HCT116 (cell line): Measurements from ENCODE around the gene APBA2. TPM values are rescaled to one million over a fixed set of nuclear protein-coding genes. Genes with fewer than 3 reads are reported as not detected.

Experiments used
- ATAC-seq: fragments of 200-7000 bp; cut with Tn5 transposase; 2 replicates; pipeline ENCODE4 v1.9.1; 2020; ENCODE audit warnings: mild to moderate bottlenecking, moderate library complexity
- BruUV-seq: library from RNA; stranded (reverse); fragments of 400-500 nt; replicated peaks from 2 replicates; lab custom pipeline; 2021; lab: Mats Ljungman, UMichigan
- CTCF ChIA-PET: fragments of 300-600 bp; sonication (Branson Sonifier 250); formaldehyde crosslinking; loops from one replicate; lab custom pipeline; 2021; ENCODE audit warnings: antibody characterized with exemption; lab: Charles Lee
- POLR2A ChIA-PET: fragments of 300-600, 350-600 bp; sonication (Branson Sonifier 250); formaldehyde crosslinking; loops from one replicate; lab custom pipeline; 2021; ENCODE audit warnings: antibody characterized with exemption; lab: Charles Lee
- RAD21 ChIA-PET, 2 experiments: fragments of 300-600 bp; sonication (Branson Sonifier 250); formaldehyde crosslinking; loops; one replicate each; lab custom pipeline; 2023; ENCODE audit warnings: low total read pairs in 2 of 2; ENCODE audit not compliant: uncharacterized antibody in 2 of 2, unreplicated experiment in 2 of 2, low non-redundant PET in 1 of 2; lab: Charles Lee
- DNase-seq: peaks from one replicate; pipeline ENCODE4 v3.0.0-alpha.2; 2010; ENCODE audit warnings: low read depth, low spot score
- H2AFZ ChIP-seq: fragments of 200-600 bp; shearing (Covaris generic), sonication (generic); 2 replicates; pipeline ENCODE4 v1.6.1; 2017; ENCODE audit warnings: low read depth, mixed run types, mixed read lengths, antibody characterized with exemption, low read length; ENCODE audit not compliant: poor library complexity, severe bottlenecking
- H3K27ac ChIP-seq: 2 replicates; pipeline ENCODE4 v1.5.1; 2012; ENCODE audit warnings: low read depth, low read length
- H3K27me3 ChIP-seq: fragments of 200-600 bp; sonication (generic); 2 replicates; pipeline ENCODE4 v1.6.1; 2016; ENCODE audit warnings: mixed run types, low read length, mixed read lengths; ENCODE audit not compliant: insufficient read depth
- H3K36me3 ChIP-seq, 2 experiments: fragments of 200-500 bp in 1 of 2; fragments of 200-600 bp in 1 of 2; sonication (Bioruptor generic) in 1 of 2; sonication (generic) in 1 of 2; 2 replicates each; pipeline versions ENCODE4 v1.5.1 to v1.6.1; 2014 to 2016; ENCODE audit warnings: low read length in 2 of 2, inconsistent platforms in 1 of 2, mixed read lengths in 1 of 2, mixed run types in 1 of 2; ENCODE audit not compliant: insufficient read depth in 2 of 2, control insufficient read depth in 1 of 2
- H3K4me1 ChIP-seq, 2 experiments: fragments of 200-600 bp in 1 of 2; sonication (generic) in 1 of 2; 2 replicates each; pipeline versions ENCODE4 v1.5.1 to v1.6.1; 2012 to 2017; ENCODE audit warnings: low read length in 2 of 2, inconsistent platforms in 1 of 2, mild to moderate bottlenecking in 1 of 2, mixed read lengths in 1 of 2, mixed run types in 1 of 2, moderate library complexity in 1 of 2; ENCODE audit not compliant: insufficient read depth in 2 of 2, control insufficient read depth in 1 of 2
- H3K4me2 ChIP-seq: fragments of 200-600 bp; sonication (generic); 2 replicates; pipeline ENCODE4 v1.6.1; 2017; ENCODE audit warnings: mixed run types, low read length, mixed read lengths
- H3K4me3 ChIP-seq, 2 experiments: fragments of 200-600 bp in 1 of 2; sonication (generic) in 1 of 2; replicated peaks in 1 of 2; 2 replicates each; pipeline ENCODE4 v1.5.1; 2011 to 2016; ENCODE audit warnings: low read length in 2 of 2, control low read depth in 1 of 2, low read depth in 1 of 2, mild to moderate bottlenecking in 1 of 2, mixed read lengths in 1 of 2, mixed run types in 1 of 2
- H3K79me2 ChIP-seq: fragments of 200-600 bp; sonication (generic); 2 replicates; pipeline ENCODE4 v1.6.1; 2017; ENCODE audit warnings: mild to moderate bottlenecking, mixed run types, low read length, moderate library complexity, mixed read lengths; ENCODE audit not compliant: insufficient read depth
- H3K9ac ChIP-seq: fragments of 200-600 bp; sonication (generic); 2 replicates; pipeline ENCODE4 v1.6.1; 2016; ENCODE audit warnings: low read length, mixed read lengths
- H3K9me2 ChIP-seq: fragments of 200-600 bp; sonication (generic), shearing (Covaris generic); 2 replicates; pipeline ENCODE4 v1.6.1; 2017; ENCODE audit warnings: mixed run types, mild to moderate bottlenecking, moderate library complexity; ENCODE audit not compliant: insufficient read depth
- H3K9me3 ChIP-seq, 2 experiments: fragments of 200-500 bp in 1 of 2; fragments of 200-600 bp in 1 of 2; sonication (Bioruptor generic) in 1 of 2; sonication (generic) in 1 of 2; 2 replicates each; pipeline ENCODE4 v1.6.1; 2014 to 2017; ENCODE audit warnings: low read length in 2 of 2, mixed read lengths in 2 of 2, inconsistent platforms in 1 of 2, low read depth in 1 of 2, mild to moderate bottlenecking in 1 of 2, mixed run types in 1 of 2, moderate library complexity in 1 of 2; ENCODE audit not compliant: control insufficient read depth in 1 of 2, insufficient read depth in 1 of 2
- H4K20me1 ChIP-seq: fragments of 200-600 bp; sonication (generic), shearing (Covaris generic); 2 replicates; pipeline ENCODE4 v1.6.1; 2017; ENCODE audit warnings: mixed run types, mild to moderate bottlenecking, moderate library complexity; ENCODE audit not compliant: insufficient read depth
- CBX3 ChIP-seq: IDR thresholded peaks from 2 replicates; pipeline ENCODE4 v1.6.1; 2012; ENCODE audit warnings: low read depth
- EZH2 ChIP-seq: fragments of 200-600 bp; sonication (generic); IDR thresholded peaks from 2 replicates; pipeline ENCODE4 v1.6.1; 2017; ENCODE audit warnings: antibody characterized with exemption, mixed run types
- RAD21 ChIP-seq: IDR thresholded peaks from 2 replicates; pipeline ENCODE4 v1.6.1; 2012; ENCODE audit warnings: low read depth, mild to moderate bottlenecking
- YY1 ChIP-seq: IDR thresholded peaks from 2 replicates; pipeline ENCODE4 v1.6.1; 2011; ENCODE audit warnings: low read length, low read depth, moderate library complexity, mild to moderate bottlenecking; ENCODE audit not compliant: insufficient replicate concordance; ENCODE audit errors: extremely low read depth
- ZFX ChIP-seq: fragments of 450-650 bp; IDR thresholded peaks from 2 replicates; pipeline ENCODE4 v1.6.1; 2017
- intact Hi-C: fragments of 100-400 bp; cut with micrococcal nuclease; formaldehyde crosslinking; loops from 2 replicates; pipeline ENCODE4 v1.10.0; 2022
- total RNA-seq: library from RNA; stranded (reverse); gene quantifications from one replicate; pipeline ENCODE4 v1.2.1, GENCODE V29; 2021; ENCODE audit not compliant: unreplicated experiment
- TF ChIP-seq, protein P1 (sequence below): IDR thresholded peaks from 2 replicates; pipeline ENCODE4 v1.6.1; 2012; ENCODE audit warnings: low read depth
- TF ChIP-seq, protein P2 (sequence below), 3 experiments: fragments of 200-600 bp in 1 of 3; sonication (generic) in 1 of 3; IDR thresholded peaks in 2 of 3; conservative IDR thresholded peaks in 1 of 3; 2 replicates each; pipeline ENCODE4 v1.5.1; 2012 to 2017; ENCODE audit warnings: low read depth in 2 of 3, low read length in 2 of 3, antibody characterized with exemption in 1 of 3, borderline replicate concordance in 1 of 3, control low read depth in 1 of 3, mild to moderate bottlenecking in 1 of 3, mixed read lengths in 1 of 3, mixed run types in 1 of 3, moderate library complexity in 1 of 3; ENCODE audit not compliant: insufficient read depth in 1 of 3

APBA2 gene
- total RNA-seq, 1 experiment from 2014 or later = 0.47 TPM

DNA sequence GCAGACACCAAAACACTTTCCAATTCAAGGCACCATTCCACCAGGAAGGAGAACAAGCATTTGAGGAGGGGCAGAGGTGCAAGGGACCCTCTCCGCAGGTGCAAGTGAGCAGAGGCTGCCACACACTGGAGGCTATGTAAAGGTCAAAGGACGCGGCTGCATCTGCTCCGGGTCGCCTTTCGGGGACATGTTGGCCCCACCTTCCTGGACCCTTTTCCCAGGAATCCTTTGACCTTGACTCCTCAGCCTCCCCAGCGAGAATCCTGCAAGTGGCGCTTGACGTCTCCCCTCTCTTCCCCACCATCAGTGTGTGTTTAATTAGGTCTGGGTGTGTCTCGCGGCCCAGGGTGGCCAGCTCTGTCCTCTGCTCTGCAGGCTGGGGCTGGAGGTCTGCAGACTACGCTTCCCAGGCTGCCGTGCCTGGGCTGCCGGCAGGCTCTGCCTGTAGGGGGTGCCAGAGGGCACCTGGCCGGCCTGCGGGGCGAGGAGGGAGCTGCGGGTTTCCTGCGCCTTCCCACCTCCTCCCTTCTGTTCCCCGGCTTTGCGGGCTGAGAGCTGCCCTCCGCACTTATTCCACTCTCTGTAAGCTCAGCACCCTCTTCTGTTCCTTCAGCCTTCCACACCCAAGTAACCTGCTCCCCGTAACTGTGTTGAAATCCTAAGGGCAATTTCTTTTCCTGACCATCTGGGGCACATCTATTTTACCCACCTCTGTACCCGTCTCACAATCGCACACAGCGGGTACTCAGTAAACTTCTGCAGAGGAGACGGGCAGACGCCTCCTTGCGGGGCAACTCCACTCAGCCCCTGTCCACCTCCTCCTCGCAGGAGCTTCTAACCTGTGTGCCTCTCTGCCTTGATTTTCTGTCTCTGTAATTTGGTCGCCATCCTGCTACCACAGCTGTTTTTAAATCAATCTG lies 254.0 kb downstream of the APBA2 start:
- no peaks in the 10 kb centered on the region for H3K79me2 ChIP-seq
- no peaks in the 10 kb centered on the region for H4K20me1 ChIP-seq
- peak overlapping the region in 1 of 2 experiments; percentile 17; a peak in 2 of 4 replicates for H3K4me3 ChIP-seq
- H3K4me2 ChIP-seq = peak overlapping the region; percentile 63
- CTCF ChIA-PET = interaction anchor here (0.5 to 1.7 kb wide), 20 partner anchors 9 to 934 kb away, joined by 3 to 19 read pairs (median 4); no protein-coding TSS in a partner anchor
- RAD21 ChIA-PET = interaction anchor here in 1 of 2 experiments (0.5 kb wide), 1 partner anchor 517 kb away, joined by 4 read pairs; no protein-coding TSS in a partner anchor
- POLR2A ChIA-PET = interaction anchor here (1.4 kb wide), 1 partner anchor 15 kb away, joined by 3 read pairs; no protein-coding TSS in a partner anchor
- peaks cover 2 to 8% of the 10 kb centered on the region in 2 experiments; a peak in 1 of 4 replicates for H3K4me1 ChIP-seq
- peaks cover 20% of the 10 kb centered on the region; the same call in 1 of the 2 replicates for H3K27me3 ChIP-seq
- ATAC-seq (peak; percentile 99), DNase-seq (peak; percentile 16)
- no TSS peak for BruUV-seq
- H3K9ac ChIP-seq = no peak overlapping the region
- intact Hi-C loops = loop anchor here (10.0 kb wide), 1 partner anchor 265 kb away; no protein-coding TSS in a partner anchor
- no peaks in the 10 kb centered on the region for H3K36me3 ChIP-seq
- H3K9me3 ChIP-seq = no peaks in the 10 kb centered on the region
- no peak overlapping the region for H3K27ac ChIP-seq
- no peak overlapping the region for H2AFZ ChIP-seq
- H3K9me2 ChIP-seq = no peaks in the 10 kb centered on the region
- no peak for TF ChIP-seq ZFX
- peak; percentile 53 for TF ChIP-seq RAD21
- TF ChIP-seq, protein P1, sequence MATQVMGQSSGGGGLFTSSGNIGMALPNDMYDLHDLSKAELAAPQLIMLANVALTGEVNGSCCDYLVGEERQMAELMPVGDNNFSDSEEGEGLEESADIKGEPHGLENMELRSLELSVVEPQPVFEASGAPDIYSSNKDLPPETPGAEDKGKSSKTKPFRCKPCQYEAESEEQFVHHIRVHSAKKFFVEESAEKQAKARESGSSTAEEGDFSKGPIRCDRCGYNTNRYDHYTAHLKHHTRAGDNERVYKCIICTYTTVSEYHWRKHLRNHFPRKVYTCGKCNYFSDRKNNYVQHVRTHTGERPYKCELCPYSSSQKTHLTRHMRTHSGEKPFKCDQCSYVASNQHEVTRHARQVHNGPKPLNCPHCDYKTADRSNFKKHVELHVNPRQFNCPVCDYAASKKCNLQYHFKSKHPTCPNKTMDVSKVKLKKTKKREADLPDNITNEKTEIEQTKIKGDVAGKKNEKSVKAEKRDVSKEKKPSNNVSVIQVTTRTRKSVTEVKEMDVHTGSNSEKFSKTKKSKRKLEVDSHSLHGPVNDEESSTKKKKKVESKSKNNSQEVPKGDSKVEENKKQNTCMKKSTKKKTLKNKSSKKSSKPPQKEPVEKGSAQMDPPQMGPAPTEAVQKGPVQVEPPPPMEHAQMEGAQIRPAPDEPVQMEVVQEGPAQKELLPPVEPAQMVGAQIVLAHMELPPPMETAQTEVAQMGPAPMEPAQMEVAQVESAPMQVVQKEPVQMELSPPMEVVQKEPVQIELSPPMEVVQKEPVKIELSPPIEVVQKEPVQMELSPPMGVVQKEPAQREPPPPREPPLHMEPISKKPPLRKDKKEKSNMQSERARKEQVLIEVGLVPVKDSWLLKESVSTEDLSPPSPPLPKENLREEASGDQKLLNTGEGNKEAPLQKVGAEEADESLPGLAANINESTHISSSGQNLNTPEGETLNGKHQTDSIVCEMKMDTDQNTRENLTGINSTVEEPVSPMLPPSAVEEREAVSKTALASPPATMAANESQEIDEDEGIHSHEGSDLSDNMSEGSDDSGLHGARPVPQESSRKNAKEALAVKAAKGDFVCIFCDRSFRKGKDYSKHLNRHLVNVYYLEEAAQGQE = no peak
- 0 out of 2 replicates have a peak, but pooled peaks have one; percentile 24 for TF ChIP-seq CBX3
- TF ChIP-seq, protein P2, sequence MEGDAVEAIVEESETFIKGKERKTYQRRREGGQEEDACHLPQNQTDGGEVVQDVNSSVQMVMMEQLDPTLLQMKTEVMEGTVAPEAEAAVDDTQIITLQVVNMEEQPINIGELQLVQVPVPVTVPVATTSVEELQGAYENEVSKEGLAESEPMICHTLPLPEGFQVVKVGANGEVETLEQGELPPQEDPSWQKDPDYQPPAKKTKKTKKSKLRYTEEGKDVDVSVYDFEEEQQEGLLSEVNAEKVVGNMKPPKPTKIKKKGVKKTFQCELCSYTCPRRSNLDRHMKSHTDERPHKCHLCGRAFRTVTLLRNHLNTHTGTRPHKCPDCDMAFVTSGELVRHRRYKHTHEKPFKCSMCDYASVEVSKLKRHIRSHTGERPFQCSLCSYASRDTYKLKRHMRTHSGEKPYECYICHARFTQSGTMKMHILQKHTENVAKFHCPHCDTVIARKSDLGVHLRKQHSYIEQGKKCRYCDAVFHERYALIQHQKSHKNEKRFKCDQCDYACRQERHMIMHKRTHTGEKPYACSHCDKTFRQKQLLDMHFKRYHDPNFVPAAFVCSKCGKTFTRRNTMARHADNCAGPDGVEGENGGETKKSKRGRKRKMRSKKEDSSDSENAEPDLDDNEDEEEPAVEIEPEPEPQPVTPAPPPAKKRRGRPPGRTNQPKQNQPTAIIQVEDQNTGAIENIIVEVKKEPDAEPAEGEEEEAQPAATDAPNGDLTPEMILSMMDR (IDR thresholded peaks at IDR 0.05 in 2 of 3, conservative IDR thresholded peaks at IDR 0.05 in 1 of 3; ENCODE audit: borderline replicate concordance in 1 of 3, insufficient read depth in 1 of 3, low read depth in 2 of 3, low read length in 2 of 3) = peak; percentile 21 to 99 (median 85); a peak in 5 of 6 replicates
- no peak for TF ChIP-seq EZH2
- TF ChIP-seq YY1 = no peak
